ENCODE data around the gene POPDC3. TPM values are rescaled to one million over a fixed set of nuclear protein-coding genes. Genes with fewer than 3 reads are reported as not detected.
A peak's percentile ranks its signal among the peaks of the same experiment; 100 is the strongest.

POPDC3 gene
- total RNA-seq, 1 donor from 2014 or later: 8.2 TPM

- Mint-ChIP-seq H3K9me3 (no peaks in the 10 kb centered on the region), H3K4me3 (peak overlapping the region; percentile 86), H3K4me1 (peaks cover 9% of the 10 kb centered on the region), H3K36me3 (no peaks in the 10 kb centered on the region), H3K27ac (no peak overlapping the region), H3K27me3 (ENCODE audit: insufficient read depth, low read depth) (peaks cover 19% of the 10 kb centered on the region)
- Histone ChIP-seq H4K20me1 (ENCODE audit: low read depth) (peaks cover 11% of the 10 kb centered on the region), H3K27ac (no peak overlapping the region), H2AFZ (replicated peaks) (no peak overlapping the region), H3K9ac (no peak overlapping the region), H3K9me3 (ENCODE audit: low read depth) (no peaks in the 10 kb centered on the region), H3K79me2 (ENCODE audit: low read depth) (no peaks in the 10 kb centered on the region), H3K36me3 (no peaks in the 10 kb centered on the region), H3K4me2 (peak overlapping the region; percentile 89), H3K4me1 (peaks cover 9% of the 10 kb centered on the region), H3K4me3 (no peak overlapping the region), H3K27me3 (peaks cover 55% of the 10 kb centered on the region), H3F3A (ENCODE audit: low read depth) (no peaks in the 10 kb centered on the region)
- DNase-seq (ENCODE audit: low spot score): peak; percentile 40
- no peak for TF ChIP-seq EZH2 (IDR thresholded peaks at IDR 0.05)
- TF ChIP-seq CTCF (IDR thresholded peaks at IDR 0.05): peak; percentile 19
Measured at GRCh38 chr6:105135056-105135455, 44.8 kb downstream of the POPDC3 start.

- TF ChIP-seq EZH2phosphoT487 (IDR thresholded peaks at IDR 0.05): no peak
- TF ChIP-seq EZH2 (IDR thresholded peaks at IDR 0.05): no peak
- TF ChIP-seq CTCF (IDR thresholded peaks at IDR 0.05): no peak
- no peak for DNase-seq (ENCODE audit: low spot score)
- H3K36me3 Mint-ChIP-seq: peaks cover 1% of the 10 kb centered on the region
Measured at GRCh38 chr6:105122717-105123116, 57.1 kb downstream of the POPDC3 start.

GRCh38 chr6:105121981-105122380, 57.8 kb downstream of the POPDC3 start:
- H2AFZ ChIP-seq (replicated peaks): no peak overlapping the region
- no peak overlapping the region for H3K4me2 ChIP-seq
- H3K36me3 ChIP-seq: no peaks in the 10 kb centered on the region
- DNase-seq (ENCODE audit: low spot score): no peak
- H3F3A ChIP-seq (ENCODE audit: low read depth): no peaks in the 10 kb centered on the region
- TF ChIP-seq EZH2 (IDR thresholded peaks at IDR 0.05) (no peak), CTCF (IDR thresholded peaks at IDR 0.05) (no peak), EZH2phosphoT487 (IDR thresholded peaks at IDR 0.05) (no peak)
- no peak overlapping the region for H3K9ac ChIP-seq
- H3K9me3 Mint-ChIP-seq: no peaks in the 10 kb centered on the region
- H3K9me3 ChIP-seq (ENCODE audit: low read depth): no peaks in the 10 kb centered on the region
- no peak overlapping the region for H3K27ac ChIP-seq
- H3K27me3 ChIP-seq: no peaks in the 10 kb centered on the region
- H3K27ac Mint-ChIP-seq: no peak overlapping the region
- H3K4me1 Mint-ChIP-seq: no peaks in the 10 kb centered on the region
- H3K4me3 ChIP-seq: no peak overlapping the region
- H3K27me3 Mint-ChIP-seq (ENCODE audit: insufficient read depth, low read depth): no peaks in the 10 kb centered on the region
- H3K4me3 Mint-ChIP-seq: no peak overlapping the region
- H4K20me1 ChIP-seq (ENCODE audit: low read depth): no peaks in the 10 kb centered on the region
- H3K79me2 ChIP-seq (ENCODE audit: low read depth): no peaks in the 10 kb centered on the region
- no peaks in the 10 kb centered on the region for H3K4me1 ChIP-seq
- H3K36me3 Mint-ChIP-seq: peaks cover 1% of the 10 kb centered on the region

More at GRCh38 chr6:105122717-105123116, 57.1 kb downstream of the POPDC3 start:
- Histone ChIP-seq H4K20me1 (ENCODE audit: low read depth) (no peaks in the 10 kb centered on the region), H3F3A (ENCODE audit: low read depth) (no peaks in the 10 kb centered on the region), H2AFZ (replicated peaks) (no peak overlapping the region), H3K27me3 (no peaks in the 10 kb centered on the region), H3K36me3 (no peaks in the 10 kb centered on the region), H3K9me3 (ENCODE audit: low read depth) (no peaks in the 10 kb centered on the region), H3K4me3 (no peak overlapping the region), H3K9ac (no peak overlapping the region), H3K27ac (no peak overlapping the region), H3K4me1 (no peaks in the 10 kb centered on the region), H3K79me2 (ENCODE audit: low read depth) (no peaks in the 10 kb centered on the region), H3K4me2 (no peak overlapping the region)
- H3K9me3 Mint-ChIP-seq: no peaks in the 10 kb centered on the region
- H3K4me1 Mint-ChIP-seq: no peaks in the 10 kb centered on the region
- H3K4me3 Mint-ChIP-seq: no peak overlapping the region
- no peaks in the 10 kb centered on the region for H3K27me3 Mint-ChIP-seq (ENCODE audit: insufficient read depth, low read depth)
- H3K27ac Mint-ChIP-seq: no peak overlapping the region

Measured in neural progenitor cell (in vitro differentiated cells).